ENCODE data around the gene TSPAN10. TPM values are rescaled to one million over a fixed set of nuclear protein-coding genes. Genes with fewer than 3 reads are reported as not detected.

TSPAN10 gene
- total RNA-seq, 6 experiments from 2014 or later = 14.3 to 19.6 (median 17.2) TPM

DNA sequence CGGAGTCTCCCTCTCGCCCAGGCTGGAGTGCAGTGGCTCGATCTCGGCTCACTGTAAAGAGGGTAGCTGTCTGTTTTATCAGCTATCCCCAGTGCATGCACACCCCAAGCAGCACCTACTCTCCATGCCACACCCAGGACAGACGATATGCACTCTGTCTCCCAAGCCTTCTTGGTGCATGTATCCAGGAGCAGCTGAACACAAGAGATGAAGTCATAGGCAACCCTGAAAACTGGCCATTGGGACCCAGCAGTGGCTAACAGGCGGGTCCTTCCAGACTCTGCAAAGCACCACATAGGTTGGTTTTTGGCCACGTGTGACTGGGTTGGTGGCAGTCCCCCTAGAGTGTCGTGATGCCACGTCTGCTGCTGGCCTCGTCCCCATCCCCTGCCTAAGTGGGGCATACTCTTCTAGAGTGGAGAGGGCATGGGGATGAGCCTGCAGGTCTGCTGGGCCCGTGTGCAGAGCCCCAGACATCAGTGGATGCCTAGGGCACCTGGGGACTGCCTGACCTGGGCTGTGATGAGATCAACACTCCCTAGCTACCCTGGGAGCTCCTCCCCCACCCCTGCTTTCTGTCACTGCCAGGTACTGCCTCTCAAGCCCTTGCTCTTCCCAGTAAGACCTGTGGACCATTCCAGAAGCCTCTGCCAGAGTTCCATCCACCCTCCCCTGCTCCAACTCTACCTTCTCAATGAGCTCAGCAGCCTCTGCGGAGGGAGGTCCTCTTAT is 10.0 kb downstream of the TSPAN10 start:
- no peak overlapping the region for H3K4me3 Mint-ChIP-seq
- peaks cover 18% of the 10 kb centered on the region for H3K27me3 Mint-ChIP-seq (ENCODE audit: insufficient read depth)
- H3K36me3 Mint-ChIP-seq (ENCODE audit: low read depth) = peaks cover 4% of the 10 kb centered on the region; the same call in 1 of the 2 replicates
- H3K27ac Mint-ChIP-seq = no peak overlapping the region
- H3K9me3 Mint-ChIP-seq = peaks cover 10% of the 10 kb centered on the region
- H3K4me1 Mint-ChIP-seq (ENCODE audit: low read depth) = peaks cover 10% of the 10 kb centered on the region
- TF ChIP-seq, protein P1, sequence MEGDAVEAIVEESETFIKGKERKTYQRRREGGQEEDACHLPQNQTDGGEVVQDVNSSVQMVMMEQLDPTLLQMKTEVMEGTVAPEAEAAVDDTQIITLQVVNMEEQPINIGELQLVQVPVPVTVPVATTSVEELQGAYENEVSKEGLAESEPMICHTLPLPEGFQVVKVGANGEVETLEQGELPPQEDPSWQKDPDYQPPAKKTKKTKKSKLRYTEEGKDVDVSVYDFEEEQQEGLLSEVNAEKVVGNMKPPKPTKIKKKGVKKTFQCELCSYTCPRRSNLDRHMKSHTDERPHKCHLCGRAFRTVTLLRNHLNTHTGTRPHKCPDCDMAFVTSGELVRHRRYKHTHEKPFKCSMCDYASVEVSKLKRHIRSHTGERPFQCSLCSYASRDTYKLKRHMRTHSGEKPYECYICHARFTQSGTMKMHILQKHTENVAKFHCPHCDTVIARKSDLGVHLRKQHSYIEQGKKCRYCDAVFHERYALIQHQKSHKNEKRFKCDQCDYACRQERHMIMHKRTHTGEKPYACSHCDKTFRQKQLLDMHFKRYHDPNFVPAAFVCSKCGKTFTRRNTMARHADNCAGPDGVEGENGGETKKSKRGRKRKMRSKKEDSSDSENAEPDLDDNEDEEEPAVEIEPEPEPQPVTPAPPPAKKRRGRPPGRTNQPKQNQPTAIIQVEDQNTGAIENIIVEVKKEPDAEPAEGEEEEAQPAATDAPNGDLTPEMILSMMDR (IDR thresholded peaks at IDR 0.05) = no peak
- DNase-seq = no peak

DNA sequence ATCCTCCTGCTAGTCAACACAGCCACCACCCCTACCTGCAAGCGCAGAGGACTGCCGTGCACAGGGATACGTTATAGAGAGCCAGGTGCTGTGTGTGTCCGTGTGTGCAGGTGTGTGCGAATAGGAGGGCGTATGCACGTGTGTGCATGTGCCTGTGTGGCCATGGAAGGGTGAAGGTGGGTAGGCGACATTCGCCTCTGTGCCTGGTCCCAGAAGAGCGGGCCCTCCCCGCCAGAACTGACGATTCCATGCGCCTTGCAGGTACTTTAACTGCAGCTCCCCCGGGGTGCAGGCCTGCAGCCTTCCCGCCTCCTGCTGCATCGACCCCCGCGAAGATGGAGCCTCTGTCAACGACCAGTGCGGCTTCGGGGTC is 10.6 kb downstream of the TSPAN10 start:
- H3K36me3 Mint-ChIP-seq (ENCODE audit: low read depth) = peaks cover 4% of the 10 kb centered on the region; the same call in 1 of the 2 replicates
- no peak overlapping the region for H3K4me3 Mint-ChIP-seq
- peaks cover 18% of the 10 kb centered on the region for H3K27me3 Mint-ChIP-seq (ENCODE audit: insufficient read depth)
- no peak for DNase-seq
- peaks cover 10% of the 10 kb centered on the region for H3K9me3 Mint-ChIP-seq
- TF ChIP-seq, protein P1 (IDR thresholded peaks at IDR 0.05) = no peak
- no peak overlapping the region for H3K27ac Mint-ChIP-seq
- H3K4me1 Mint-ChIP-seq (ENCODE audit: low read depth) = peaks cover 9% of the 10 kb centered on the region

DNA sequence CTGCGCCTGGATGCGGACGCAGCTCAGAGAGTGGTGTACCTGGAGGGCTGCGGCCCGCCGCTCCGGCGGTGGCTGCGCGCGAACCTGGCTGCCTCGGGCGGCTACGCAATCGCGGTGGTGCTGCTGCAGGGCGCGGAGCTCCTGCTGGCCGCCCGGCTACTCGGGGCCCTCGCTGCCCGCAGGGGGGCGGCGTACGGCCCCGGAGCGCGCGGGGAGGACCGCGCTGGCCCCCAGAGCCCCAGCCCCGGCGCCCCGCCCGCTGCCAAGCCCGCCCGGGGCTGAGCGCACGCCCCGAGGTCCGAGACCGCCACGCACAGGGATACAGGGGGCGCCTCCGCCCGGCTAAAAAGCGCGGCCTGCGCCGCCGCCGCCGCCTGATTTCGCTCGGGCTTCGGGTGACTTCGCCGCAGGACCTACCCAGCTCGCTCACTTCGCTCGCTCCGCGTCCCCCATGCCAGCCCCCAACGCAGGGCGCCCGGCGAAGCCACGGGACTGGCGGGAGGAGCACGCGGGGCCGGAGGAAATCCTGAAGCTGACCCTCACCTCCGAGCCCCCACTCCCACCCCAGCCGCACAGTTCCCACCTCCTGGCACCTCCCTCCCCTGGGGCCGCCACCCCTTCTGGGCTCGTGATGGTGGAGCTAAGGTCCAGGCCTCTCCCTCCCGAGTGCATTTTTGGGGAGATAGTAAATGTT is 11.2 kb downstream of the TSPAN10 start:
- no peak overlapping the region for H3K4me3 Mint-ChIP-seq
- peaks cover 9% of the 10 kb centered on the region for H3K4me1 Mint-ChIP-seq (ENCODE audit: low read depth)
- H3K9me3 Mint-ChIP-seq = peaks cover 10% of the 10 kb centered on the region
- peaks cover 18% of the 10 kb centered on the region for H3K27me3 Mint-ChIP-seq (ENCODE audit: insufficient read depth)
- no peak overlapping the region for H3K27ac Mint-ChIP-seq
- TF ChIP-seq, protein P1 (IDR thresholded peaks at IDR 0.05) = no peak
- DNase-seq = no peak
- peaks cover 4% of the 10 kb centered on the region; the same call in 1 of the 2 replicates for H3K36me3 Mint-ChIP-seq (ENCODE audit: low read depth)

DNA sequence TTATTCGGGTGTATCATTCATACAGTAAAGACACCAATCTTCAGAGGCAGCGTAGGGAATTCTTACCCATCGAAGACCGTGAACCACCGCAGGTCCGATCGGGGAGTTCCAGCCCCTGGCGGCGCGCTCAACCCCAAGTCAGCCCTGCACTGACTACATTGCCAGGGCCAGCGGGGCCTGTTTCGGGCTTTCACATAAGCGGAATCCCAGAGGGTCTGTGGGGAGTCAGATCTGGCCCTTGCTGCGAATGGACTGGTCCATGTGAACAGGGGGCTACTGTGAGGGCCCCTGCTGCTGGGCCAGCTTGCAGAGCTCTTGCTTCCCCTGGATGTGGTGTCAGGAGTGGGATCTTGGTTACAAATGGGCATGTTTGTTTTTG is 11.7 kb downstream of the TSPAN10 start:
- Mint-ChIP-seq H3K27ac (no peak overlapping the region), H3K36me3 (ENCODE audit: low read depth) (peaks cover 4% of the 10 kb centered on the region; the same call in 1 of the 2 replicates), H3K9me3 (peaks cover 10% of the 10 kb centered on the region), H3K4me3 (no peak overlapping the region), H3K27me3 (ENCODE audit: insufficient read depth) (peaks cover 19% of the 10 kb centered on the region), H3K4me1 (ENCODE audit: low read depth) (peaks cover 9% of the 10 kb centered on the region)
- DNase-seq = no peak
- TF ChIP-seq, protein P1 (IDR thresholded peaks at IDR 0.05) = no peak

DNA sequence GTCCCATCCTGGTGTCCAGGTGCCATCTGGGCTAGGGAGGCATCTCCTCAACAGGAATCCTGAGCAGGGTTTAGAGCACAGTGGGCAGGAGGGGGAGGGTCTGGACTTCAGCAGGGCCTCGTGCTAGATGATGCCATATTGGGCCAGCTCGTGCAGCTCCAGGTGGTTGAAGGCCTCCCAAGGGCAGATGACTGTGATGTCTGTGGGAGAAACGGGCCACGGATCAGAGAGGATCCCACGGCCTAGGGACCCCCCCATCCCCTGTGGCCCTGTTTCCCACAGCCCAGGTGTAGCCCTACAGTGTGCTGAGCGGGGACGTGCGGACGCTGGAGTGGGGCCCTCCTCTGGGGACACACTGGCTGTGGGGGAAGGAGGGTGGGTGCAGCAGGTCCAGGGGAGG is 14.0 kb downstream of the TSPAN10 start:
- H3K4me3 Mint-ChIP-seq = no peak overlapping the region

More for the DNA sequence above, 14.0 kb downstream of the TSPAN10 start:
- DNase-seq = no peak
- peaks cover 4% of the 10 kb centered on the region; the same call in 1 of the 2 replicates for H3K36me3 Mint-ChIP-seq (ENCODE audit: low read depth)
- H3K27me3 Mint-ChIP-seq (ENCODE audit: insufficient read depth) = peaks cover 19% of the 10 kb centered on the region
- TF ChIP-seq, protein P1 (IDR thresholded peaks at IDR 0.05) = no peak
- peaks cover 9% of the 10 kb centered on the region for H3K4me1 Mint-ChIP-seq (ENCODE audit: low read depth)
- H3K27ac Mint-ChIP-seq = no peak overlapping the region
- peaks cover 10% of the 10 kb centered on the region for H3K9me3 Mint-ChIP-seq

Measured in HFFc6 (cell line).